Neutrophil (primary cell): Measurements from ENCODE around the gene CCNL2.
"Not testable (repeated sequence)": the region's sequence is repeated elsewhere in the genome, so short reads cannot be mapped to it uniquely, and the experiment has no call there.

Experiments
- H3K27ac ChIP-seq: fragments of 200-600 bp; sonication (generic); 2 replicates; pipeline ENCODE4 v1.5.1; 2016; ENCODE audit warnings: mild to moderate bottlenecking, moderate library complexity
- H3K27me3 ChIP-seq: fragments of 200-600 bp; sonication (generic); 2 replicates; pipeline ENCODE4 v1.6.0; 2016; ENCODE audit warnings: mild to moderate bottlenecking
- H3K36me3 ChIP-seq: fragments of 200-600 bp; sonication (generic); 2 replicates; pipeline ENCODE4 v1.5.1; 2017
- H3K4me1 ChIP-seq, 2 experiments: fragments of 200-600 bp in 1 of 2; sonication (generic) in 1 of 2; 1 replicate in 1 of 2; 2 replicates in 1 of 2; pipeline versions ENCODE4 v1.5.1 to v1.6.1; 2013 to 2016; ENCODE audit warnings: low read depth in 1 of 2, low read length in 1 of 2, mild to moderate bottlenecking in 1 of 2, moderate library complexity in 1 of 2; ENCODE audit not compliant: control insufficient read depth in 1 of 2, insufficient read depth in 1 of 2
- H3K4me3 ChIP-seq, 2 experiments: fragments of 200-600 bp in 1 of 2; sonication (generic) in 1 of 2; 1 replicate in 1 of 2; 2 replicates in 1 of 2; pipeline ENCODE4 v1.5.1; 2013 to 2016; ENCODE audit warnings: low read depth in 1 of 2, low read length in 1 of 2, mild to moderate bottlenecking in 1 of 2, moderate library complexity in 1 of 2
- H3K9me3 ChIP-seq: fragments of 200-600 bp; sonication (generic); 2 replicates; pipeline ENCODE4 v1.5.1; 2016
- CTCF ChIP-seq: fragments of 200-600 bp; sonication (generic); IDR thresholded peaks from 2 replicates; pipeline ENCODE4 v1.5.1; 2016; ENCODE audit warnings: antibody characterized with exemption

CCNL2 gene

GRCh38 chr1:1407636-1408318 is 8.6 kb upstream of the CCNL2 start:
- Histone ChIP-seq H3K4me3 (peak overlapping the region; percentile 89 to 99), H3K4me1 (peaks cover 19 to 22% of the 10 kb centered on the region in 2 experiments), H3K9me3 (peaks cover 5% of the 10 kb centered on the region), H3K27me3 (no peaks in the 10 kb centered on the region), H3K27ac (peak overlapping the region; percentile 88), H3K36me3 (peaks cover 25% of the 10 kb centered on the region)
- TF ChIP-seq CTCF = no peak

- H3K27me3 ChIP-seq = no peaks in the 10 kb centered on the region
- H3K27ac ChIP-seq = peak within 1 kb of the TSS; percentile 88
- TF ChIP-seq CTCF = peak; percentile 39
- H3K4me1 ChIP-seq = peaks cover 19 to 22% of the 10 kb centered on the region in 2 experiments
- H3K9me3 ChIP-seq = no peaks in the 10 kb centered on the region
- peaks cover 33% of the 10 kb centered on the region for H3K36me3 ChIP-seq
- H3K4me3 ChIP-seq = peak within 1 kb of the TSS; percentile 89 to 99
These were observed 7.9 kb upstream of the CCNL2 start, which contains the start of gene MRPL20 for GRCh38 chr1:1406821-1407635. TSS of gene MRPL20 (minus strand) at chr1:1407293. CDS start at chr1:1407217, 76 bp downstream.

- H3K4me1 ChIP-seq = peaks cover 19 to 22% of the 10 kb centered on the region in 2 experiments
- H3K27me3 ChIP-seq = no peaks in the 10 kb centered on the region
- H3K27ac ChIP-seq = peak overlapping the region; percentile 88
- peak overlapping the region; percentile 89 to 99 for H3K4me3 ChIP-seq
- peaks cover 41% of the 10 kb centered on the region for H3K36me3 ChIP-seq
- no peak for TF ChIP-seq CTCF
- H3K9me3 ChIP-seq = no peaks in the 10 kb centered on the region
These were observed 7.1 kb upstream of the CCNL2 start for GRCh38 chr1:1406101-1406820.

GRCh38 chr1:1403653-1404052 is 4.5 kb upstream of the CCNL2 start:
- no peak for TF ChIP-seq CTCF
- Histone ChIP-seq H3K36me3 (peaks cover 49% of the 10 kb centered on the region), H3K4me3 (no peak overlapping the region), H3K27ac (peak overlapping the region; percentile 17), H3K4me1 (peaks cover 38 to 41% of the 10 kb centered on the region in 2 experiments), H3K27me3 (no peaks in the 10 kb centered on the region), H3K9me3 (no peaks in the 10 kb centered on the region)

- Histone ChIP-seq H3K4me1 (peaks cover 42 to 46% of the 10 kb centered on the region in 2 experiments), H3K36me3 (peaks cover 50% of the 10 kb centered on the region)
- not testable (repeated sequence) for H3K27ac ChIP-seq, H3K4me3 ChIP-seq, H3K27me3 ChIP-seq, H3K9me3 ChIP-seq
These were observed 3.8 kb upstream of the CCNL2 start for GRCh38 chr1:1402901-1403392.
